Endodermal cell (in vitro differentiated cells): ENCODE data around the gene FMO3. TPM values are rescaled to one million over a fixed set of nuclear protein-coding genes. Genes with fewer than 3 reads are reported as not detected.

Source experiments
- DNase-seq: peaks from one replicate; pipeline ENCODE4 v3.0.0-alpha.2; 2017
- H3K27ac ChIP-seq: 2 replicates; pipeline ENCODE4 v1.5.1; 2013; ENCODE audit warnings: mild to moderate bottlenecking, low read depth, low read length, moderate library complexity
- H3K27me3 ChIP-seq: 2 replicates; pipeline ENCODE4 v1.6.1; 2013; ENCODE audit warnings: mild to moderate bottlenecking, low read length, moderate library complexity; ENCODE audit not compliant: insufficient read depth, control insufficient read depth, poor library complexity, severe bottlenecking
- H3K36me3 ChIP-seq: 2 replicates; pipeline ENCODE4 v1.7.0; 2013; ENCODE audit warnings: mild to moderate bottlenecking, low read length, moderate library complexity; ENCODE audit not compliant: control insufficient read depth, insufficient read depth
- H3K4me1 ChIP-seq: one replicate; pipeline ENCODE4 v1.7.0; 2013; ENCODE audit warnings: low read length; ENCODE audit not compliant: control insufficient read depth, insufficient read depth
- H3K4me3 ChIP-seq: 2 replicates; pipeline ENCODE4 v1.5.1; 2013; ENCODE audit warnings: mild to moderate bottlenecking, low read length, moderate library complexity
- H3K9ac ChIP-seq: 2 replicates; pipeline ENCODE4 v1.6.1; 2013; ENCODE audit warnings: mild to moderate bottlenecking, low read length, moderate library complexity; ENCODE audit not compliant: poor library complexity, severe bottlenecking; ENCODE audit errors: extremely low read depth
- H3K9me3 ChIP-seq: 2 replicates; pipeline ENCODE4 v1.6.1; 2013; ENCODE audit warnings: mild to moderate bottlenecking, low read length, moderate library complexity; ENCODE audit not compliant: control insufficient read depth
- H3K27ac Mint-ChIP-seq: 2 replicates; pipeline ENCODE4 v1.8.0; 2020; ENCODE audit warnings: mixed read lengths
- H3K27me3 Mint-ChIP-seq: 2 replicates; pipeline ENCODE4 v1.8.0; 2021; ENCODE audit warnings: mild to moderate bottlenecking, mixed read lengths; ENCODE audit not compliant: insufficient read depth
- H3K36me3 Mint-ChIP-seq: 2 replicates; pipeline ENCODE4 v1.8.0; 2020; ENCODE audit warnings: low read depth, mixed read lengths
- H3K4me1 Mint-ChIP-seq: 2 replicates; pipeline ENCODE4 v1.8.0; 2020; ENCODE audit warnings: mixed read lengths
- H3K4me3 Mint-ChIP-seq: 2 replicates; pipeline ENCODE4 v1.8.0; 2020; ENCODE audit warnings: mild to moderate bottlenecking, moderate library complexity, mixed read lengths
- H3K9me3 Mint-ChIP-seq: 2 replicates; pipeline ENCODE4 v1.8.0; 2020; ENCODE audit warnings: mild to moderate bottlenecking, mixed read lengths
- CTCF ChIP-seq: fragments of 200-600 bp; sonication (generic); conservative IDR thresholded peaks from 2 replicates; pipeline ENCODE4 v1.5.0; 2021; ENCODE audit warnings: antibody characterized with exemption, mild to moderate bottlenecking
- WGBS, 2 experiments: methylation state at CpG; one replicate each; pipeline versions ENCODE4 v1.1.5 to v1.1.7; 2013; ENCODE audit warnings: missing lambda C conversion rate in 2 of 2, mixed read lengths in 1 of 2; ENCODE audit not compliant: insufficient coverage in 1 of 2, insufficient read length in 1 of 2; 5-methylcytosine and 5-hydroxymethylcytosine counted together
- total RNA-seq, 2 donors: library from RNA; stranded (reverse); fragmentation: NEBNext Ultra II Directional in 1 of 2; extraction: Animal tissue kit (Norgen Biotek cat#: 25700) in 1 of 2; gene quantifications; 2 replicates in 1 of 2; 3 replicates in 1 of 2; pipeline ENCODE4 v1.2.1, GENCODE V29; 2021

Gene FMO3
- total RNA-seq, 2 donors from 2014 or later: not detected

DNA sequence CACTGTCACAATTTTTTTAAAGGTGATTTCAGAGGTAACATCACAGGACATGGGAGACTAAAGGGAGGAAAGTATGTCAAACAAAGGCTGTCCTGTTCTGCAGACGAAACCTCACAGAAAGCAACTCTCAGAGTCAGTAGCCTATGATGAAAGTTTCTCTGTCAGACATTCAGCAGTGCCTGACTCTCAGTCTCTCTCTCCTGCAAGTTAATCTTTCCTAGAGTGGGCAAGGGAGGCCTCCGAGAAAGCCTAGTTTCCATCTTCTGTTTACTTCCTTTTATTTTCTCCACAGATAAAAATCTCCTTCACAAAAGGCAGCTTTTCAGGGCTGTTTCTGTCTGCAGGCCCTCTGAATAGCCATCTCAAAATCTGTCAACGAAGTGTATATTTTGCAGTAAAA lies 69.5 kb downstream of the FMO3 start:
- Mint-ChIP-seq H3K9me3 (peaks cover 13% of the 10 kb centered on the region), H3K4me3 (no peak overlapping the region), H3K4me1 (peaks cover 17% of the 10 kb centered on the region), H3K27me3 (no peaks in the 10 kb centered on the region), H3K36me3 (no peaks in the 10 kb centered on the region), H3K27ac (no peak overlapping the region)
- H3K9me3 ChIP-seq: peaks cover 7% of the 10 kb centered on the region
- no peaks in the 10 kb centered on the region for H3K27me3 ChIP-seq
- peaks cover 3% of the 10 kb centered on the region for H3K4me1 ChIP-seq
- no peak for TF ChIP-seq CTCF
- H3K4me3 ChIP-seq: peak overlapping the region; percentile 32
- no peak for DNase-seq
- no peak overlapping the region for H3K27ac ChIP-seq
- WGBS, 2 experiments: 64 to 92% methylated on average over 2 of the region's 3 CpGs
- no peak overlapping the region for H3K9ac ChIP-seq
- no peaks in the 10 kb centered on the region for H3K36me3 ChIP-seq

DNA sequence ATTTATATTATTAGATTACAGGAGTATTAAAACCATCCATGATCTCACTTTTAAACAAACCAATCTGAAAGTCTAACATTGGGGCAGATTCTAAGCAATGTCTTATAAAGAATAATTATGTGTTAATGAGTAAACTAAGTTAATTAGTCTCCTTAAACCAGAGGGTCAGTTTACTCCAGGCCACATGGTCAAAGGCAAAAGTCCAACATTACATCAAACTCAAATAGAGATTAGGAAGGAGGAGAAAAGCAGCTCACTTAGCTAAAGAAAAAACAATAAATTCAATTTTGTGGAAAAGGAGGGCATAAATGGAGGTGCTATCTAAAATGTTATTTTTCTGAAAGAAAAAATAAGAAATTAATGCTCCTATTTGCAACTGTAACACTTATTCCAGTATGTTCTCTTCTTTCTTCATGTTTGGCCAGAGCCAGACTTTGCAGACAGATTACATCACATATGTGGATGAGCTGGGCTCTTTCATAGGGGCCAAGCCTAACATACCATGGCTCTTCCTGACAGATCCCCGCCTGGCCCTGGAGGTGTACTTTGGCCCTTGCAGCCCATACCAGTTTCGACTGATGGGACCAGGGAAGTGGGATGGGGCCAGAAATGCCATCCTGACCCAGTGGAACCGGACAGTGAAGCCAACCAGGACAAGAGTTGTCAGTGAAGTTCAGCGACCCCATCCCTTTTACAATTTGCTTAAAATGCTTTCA lies 70.1 kb downstream of the FMO3 start:
- 80 to 94% methylated on average over 1 to 4 of the region's 4 CpGs for WGBS, 2 experiments

DNA sequence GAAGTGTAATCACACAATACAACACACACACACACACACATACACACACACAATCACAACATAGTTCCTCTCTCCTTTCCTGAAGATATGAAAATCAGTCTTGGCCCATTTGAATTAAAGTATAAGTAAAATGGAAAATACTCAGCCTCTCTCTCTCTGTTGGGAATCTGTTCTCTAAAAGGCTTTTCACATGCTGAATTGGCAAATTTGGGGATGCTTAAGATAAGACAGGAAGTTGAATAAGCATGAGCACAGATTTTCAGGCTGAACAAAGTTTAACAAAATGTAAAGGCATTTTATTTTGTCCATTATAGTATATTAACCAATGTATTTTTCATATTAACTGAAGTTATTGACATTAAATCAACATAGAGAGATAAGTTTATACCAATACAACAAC lies 70.7 kb downstream of the FMO3 start:
- no peak overlapping the region for H3K27ac Mint-ChIP-seq

More for the DNA sequence above, 70.1 kb downstream of the FMO3 start:
- no peak overlapping the region for H3K27ac Mint-ChIP-seq
- no peaks in the 10 kb centered on the region for H3K27me3 Mint-ChIP-seq
- H3K4me3 ChIP-seq: peak overlapping the region; percentile 32
- peaks cover 7% of the 10 kb centered on the region for H3K9me3 ChIP-seq
- no peaks in the 10 kb centered on the region for H3K36me3 ChIP-seq
- H3K9ac ChIP-seq: no peak overlapping the region
- peaks cover 13% of the 10 kb centered on the region for H3K9me3 Mint-ChIP-seq
- H3K27ac ChIP-seq: no peak overlapping the region
- H3K4me3 Mint-ChIP-seq: no peak overlapping the region
- H3K4me1 Mint-ChIP-seq: peaks cover 17% of the 10 kb centered on the region
- no peaks in the 10 kb centered on the region for H3K27me3 ChIP-seq
- H3K36me3 Mint-ChIP-seq: no peaks in the 10 kb centered on the region
- peaks cover 3% of the 10 kb centered on the region for H3K4me1 ChIP-seq
- TF ChIP-seq CTCF: no peak
- peak; percentile 45 for DNase-seq

More for the DNA sequence above, 70.7 kb downstream of the FMO3 start:
- Histone ChIP-seq H3K9me3 (peaks cover 7% of the 10 kb centered on the region), H3K36me3 (no peaks in the 10 kb centered on the region), H3K27me3 (no peaks in the 10 kb centered on the region), H3K4me3 (no peak overlapping the region), H3K4me1 (peaks cover 3% of the 10 kb centered on the region), H3K9ac (no peak overlapping the region), H3K27ac (no peak overlapping the region)
- Mint-ChIP-seq H3K4me1 (peaks cover 17% of the 10 kb centered on the region), H3K9me3 (peaks cover 13% of the 10 kb centered on the region), H3K27me3 (no peaks in the 10 kb centered on the region), H3K4me3 (no peak overlapping the region), H3K36me3 (no peaks in the 10 kb centered on the region)
- no peak for TF ChIP-seq CTCF
- DNase-seq: no peak
